Uterus (tissue), 4 donors: ENCODE data around the gene COL4A3. TPM values are rescaled to one million over a fixed set of nuclear protein-coding genes. Genes with fewer than 3 reads are reported as not detected.

Source experiments
- DNase-seq, 2 donors: peaks; one replicate each; pipeline ENCODE4 v3.0.0-alpha.2; 2019 to 2020
- H3K27ac ChIP-seq, 2 donors: fragments of 200-600 bp; sonication (generic); 1 replicate in 1 of 2; 2 replicates in 1 of 2; pipeline ENCODE4 v1.5.1; 2016 to 2018
- H3K27me3 ChIP-seq, 2 donors: fragments of 200-600 bp; sonication (generic); one replicate each; pipeline ENCODE4 v1.5.1; 2018 to 2019; ENCODE audit warnings: control low read depth in 1 of 2
- H3K36me3 ChIP-seq, 2 donors: fragments of 200-600 bp; sonication (generic); one replicate each; pipeline ENCODE4 v1.5.1; 2019; ENCODE audit warnings: control low read depth in 1 of 2
- H3K4me1 ChIP-seq, 2 donors: fragments of 200-600 bp; sonication (generic); one replicate each; pipeline ENCODE4 v1.5.1; 2018 to 2019; ENCODE audit warnings: control low read depth in 1 of 2
- H3K4me3 ChIP-seq, 2 donors: fragments of 200-600 bp; sonication (generic); 1 replicate in 1 of 2; 2 replicates in 1 of 2; pipeline ENCODE4 v1.5.1; 2018 to 2019; ENCODE audit warnings: mild to moderate bottlenecking in 1 of 2
- H3K9me3 ChIP-seq, 2 donors: fragments of 200-600 bp; sonication (generic); one replicate each; pipeline ENCODE4 v1.5.1; 2019; ENCODE audit warnings: control low read depth in 1 of 2
- POLR2A ChIP-seq, 2 donors: fragments of 450-650 bp; IDR thresholded peaks; one replicate each; pipeline ENCODE4 v1.6.1; 2016; ENCODE audit warnings: antibody characterized with exemption in 2 of 2, mild to moderate bottlenecking in 1 of 2, moderate library complexity in 1 of 2
- intact Hi-C: fragments of 100-400 bp; cut with DNase I; formaldehyde crosslinking; loops from one replicate; pipeline ENCODE4 v1.15.1; 2023; ENCODE audit warnings: low total_unique reads
- total RNA-seq, 4 donors: library from RNA; depleted of rRNA in 3 of 4; stranded (reverse); fragments of >200 nt in 3 of 4; gene quantifications; one replicate each; pipeline versions ENCODE4 v1.1.0 to v1.2.4, GENCODE V29; 2014 to 2023
- TF ChIP-seq, protein P1 (sequence below), 4 experiments: fragments of 200-600 bp in 2 of 4; fragments of 450-650 bp in 2 of 4; sonication (generic) in 2 of 4; IDR thresholded peaks; one replicate each; pipeline ENCODE4 v1.5.1; 2016 to 2019; ENCODE audit warnings: antibody characterized with exemption in 4 of 4, mild to moderate bottlenecking in 2 of 4, moderate library complexity in 1 of 4
- donor health status: DM: yes; HTN: yes; CAD: no.

COL4A3 gene
- total RNA-seq, 4 donors from 2014 or later = 0.26 to 7.6 (median 3.5) TPM

DNA sequence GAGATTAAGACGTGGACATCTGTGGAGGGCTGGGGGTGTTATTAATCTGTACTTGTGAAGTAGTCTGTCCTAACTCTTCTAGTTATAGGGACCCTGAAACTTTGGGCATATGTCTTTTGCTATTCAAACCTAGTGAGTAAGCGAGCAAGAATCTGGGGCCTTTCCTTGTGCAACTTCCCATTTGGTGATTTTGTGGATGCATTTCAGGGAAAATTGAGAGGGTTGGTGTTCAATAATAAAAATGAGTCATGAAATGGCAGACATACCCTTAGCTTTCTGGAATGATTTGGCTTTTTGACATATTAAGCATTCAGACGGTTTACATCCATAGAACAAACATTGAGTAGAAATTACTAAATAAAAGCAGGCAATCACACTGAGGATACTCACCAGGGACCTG is 17.4 kb upstream of the COL4A3 start:
- TF ChIP-seq POLR2A (IDR thresholded peaks at IDR 0.05) = no peak
- TF ChIP-seq, protein P1, sequence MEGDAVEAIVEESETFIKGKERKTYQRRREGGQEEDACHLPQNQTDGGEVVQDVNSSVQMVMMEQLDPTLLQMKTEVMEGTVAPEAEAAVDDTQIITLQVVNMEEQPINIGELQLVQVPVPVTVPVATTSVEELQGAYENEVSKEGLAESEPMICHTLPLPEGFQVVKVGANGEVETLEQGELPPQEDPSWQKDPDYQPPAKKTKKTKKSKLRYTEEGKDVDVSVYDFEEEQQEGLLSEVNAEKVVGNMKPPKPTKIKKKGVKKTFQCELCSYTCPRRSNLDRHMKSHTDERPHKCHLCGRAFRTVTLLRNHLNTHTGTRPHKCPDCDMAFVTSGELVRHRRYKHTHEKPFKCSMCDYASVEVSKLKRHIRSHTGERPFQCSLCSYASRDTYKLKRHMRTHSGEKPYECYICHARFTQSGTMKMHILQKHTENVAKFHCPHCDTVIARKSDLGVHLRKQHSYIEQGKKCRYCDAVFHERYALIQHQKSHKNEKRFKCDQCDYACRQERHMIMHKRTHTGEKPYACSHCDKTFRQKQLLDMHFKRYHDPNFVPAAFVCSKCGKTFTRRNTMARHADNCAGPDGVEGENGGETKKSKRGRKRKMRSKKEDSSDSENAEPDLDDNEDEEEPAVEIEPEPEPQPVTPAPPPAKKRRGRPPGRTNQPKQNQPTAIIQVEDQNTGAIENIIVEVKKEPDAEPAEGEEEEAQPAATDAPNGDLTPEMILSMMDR (IDR thresholded peaks at IDR 0.05) = no peak
- H3K27ac ChIP-seq = no peak overlapping the region
- intact Hi-C loops = no loop called here
- H3K27me3 ChIP-seq = no peaks in the 10 kb centered on the region
- no peak for DNase-seq
- H3K4me1 ChIP-seq = no peaks in the 10 kb centered on the region
- H3K9me3 ChIP-seq = peaks cover 0 to 2% of the 10 kb centered on the region in 2 donors
- H3K36me3 ChIP-seq = no peaks in the 10 kb centered on the region
- H3K4me3 ChIP-seq = no peak overlapping the region

DNA sequence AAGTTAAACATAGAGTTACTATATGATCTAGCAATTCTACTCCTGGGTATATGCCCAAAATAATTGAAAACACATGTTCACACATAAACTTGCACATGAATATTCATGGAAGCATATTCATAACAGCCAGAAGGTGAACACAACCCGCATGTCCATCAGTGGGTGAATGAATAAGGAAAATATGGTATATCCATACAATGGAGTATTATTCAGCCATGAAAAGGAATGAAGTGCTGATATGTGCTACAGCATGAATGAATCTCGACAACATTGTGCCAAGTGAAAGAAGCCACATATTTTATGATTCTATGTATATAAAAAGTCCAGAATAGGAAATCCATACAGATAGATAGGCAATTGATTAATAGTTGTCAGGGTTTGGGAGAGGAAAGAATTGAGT is 16.3 kb upstream of the COL4A3 start:
- Histone ChIP-seq H3K36me3 (no peaks in the 10 kb centered on the region), H3K27me3 (no peaks in the 10 kb centered on the region), H3K9me3 (peaks cover 0 to 2% of the 10 kb centered on the region in 2 donors), H3K27ac (no peak overlapping the region), H3K4me3 (no peak overlapping the region), H3K4me1 (no peaks in the 10 kb centered on the region)
- no peak for DNase-seq
- TF ChIP-seq, protein P1 (IDR thresholded peaks at IDR 0.05) = no peak
- TF ChIP-seq POLR2A (IDR thresholded peaks at IDR 0.05) = no peak
- intact Hi-C loops = no loop called here

DNA sequence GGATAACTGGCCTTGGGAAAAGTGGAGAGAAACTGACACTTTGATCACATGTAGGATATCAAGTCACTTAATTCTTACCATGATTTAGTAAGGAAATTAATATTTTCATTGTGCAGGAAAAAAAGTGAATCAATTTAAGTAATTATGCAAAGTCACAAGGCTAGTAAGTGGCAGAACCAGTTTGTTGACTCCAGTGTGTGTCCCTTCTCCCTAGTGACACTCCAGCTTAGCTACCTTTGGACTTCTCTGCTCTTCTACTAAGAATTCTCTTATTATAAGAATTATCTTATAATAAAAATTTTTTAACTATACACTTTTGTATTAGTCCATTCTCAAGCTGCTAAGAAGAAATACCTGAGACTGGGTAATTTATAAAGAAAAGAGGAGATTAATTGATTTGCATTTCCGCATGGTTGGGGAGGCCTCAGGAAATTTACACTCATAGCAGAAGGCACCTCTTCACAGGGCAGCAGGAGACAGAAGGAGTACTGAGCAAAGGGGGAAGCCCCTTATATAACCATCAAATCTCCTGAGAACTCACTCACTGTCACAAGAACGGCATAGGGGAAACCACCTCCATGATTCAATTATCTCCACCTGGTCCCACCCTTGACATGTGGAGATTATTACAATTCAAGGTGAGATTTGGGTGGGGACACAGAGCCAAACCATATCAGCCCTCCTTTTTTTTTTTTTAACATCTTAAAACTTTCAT is 14.0 kb upstream of the COL4A3 start:
- H3K36me3 ChIP-seq = no peaks in the 10 kb centered on the region
- intact Hi-C loops = no loop called here
- no peak for TF ChIP-seq POLR2A (IDR thresholded peaks at IDR 0.05)
- TF ChIP-seq, protein P1 (IDR thresholded peaks at IDR 0.05) = no peak
- H3K4me1 ChIP-seq = no peaks in the 10 kb centered on the region
- no peak overlapping the region for H3K4me3 ChIP-seq
- no peaks in the 10 kb centered on the region for H3K27me3 ChIP-seq
- peaks cover 0 to 2% of the 10 kb centered on the region in 2 donors for H3K9me3 ChIP-seq
- H3K27ac ChIP-seq = no peak overlapping the region
- DNase-seq = no peak

DNA sequence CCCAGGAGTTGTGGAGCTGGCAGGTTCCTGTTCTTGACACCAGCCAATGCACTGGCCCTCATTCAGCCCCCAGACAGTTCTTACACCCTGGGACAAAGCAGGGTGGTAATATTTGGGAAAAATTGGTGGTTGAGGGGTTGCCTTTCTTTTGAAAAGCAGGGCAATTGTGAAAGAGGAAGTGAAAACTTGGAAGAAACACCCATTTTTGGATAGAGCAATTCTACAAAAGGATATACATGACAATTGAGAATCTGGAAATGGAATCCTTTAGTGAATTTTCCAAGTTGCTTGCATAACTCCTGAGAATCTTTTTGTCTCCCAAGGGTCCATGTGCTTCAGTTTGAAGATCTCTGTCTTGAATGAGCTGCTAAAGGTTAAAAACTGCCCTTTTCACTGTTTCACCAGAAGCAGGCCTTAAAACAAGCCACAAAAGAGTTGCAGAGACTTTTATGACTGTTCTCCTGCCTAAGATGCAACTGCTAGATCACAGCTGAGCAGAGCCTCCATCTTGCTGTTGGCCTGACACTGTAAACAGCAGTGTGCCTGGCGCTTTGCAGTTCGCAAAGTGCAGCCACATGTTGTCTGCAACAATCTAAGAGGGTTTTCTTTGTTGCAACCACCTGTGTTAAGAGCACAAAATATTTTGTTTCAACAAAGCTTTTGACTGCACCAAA is 12.2 kb upstream of the COL4A3 start:
- Histone ChIP-seq H3K4me1 (no peaks in the 10 kb centered on the region), H3K9me3 (peaks cover 0 to 2% of the 10 kb centered on the region in 2 donors), H3K4me3 (no peak overlapping the region), H3K27ac (no peak overlapping the region), H3K27me3 (no peaks in the 10 kb centered on the region), H3K36me3 (no peaks in the 10 kb centered on the region)
- DNase-seq = no peak
- TF ChIP-seq, protein P1 (IDR thresholded peaks at IDR 0.05) = no peak
- TF ChIP-seq POLR2A (IDR thresholded peaks at IDR 0.05) = no peak
- intact Hi-C loops = no loop called here

DNA sequence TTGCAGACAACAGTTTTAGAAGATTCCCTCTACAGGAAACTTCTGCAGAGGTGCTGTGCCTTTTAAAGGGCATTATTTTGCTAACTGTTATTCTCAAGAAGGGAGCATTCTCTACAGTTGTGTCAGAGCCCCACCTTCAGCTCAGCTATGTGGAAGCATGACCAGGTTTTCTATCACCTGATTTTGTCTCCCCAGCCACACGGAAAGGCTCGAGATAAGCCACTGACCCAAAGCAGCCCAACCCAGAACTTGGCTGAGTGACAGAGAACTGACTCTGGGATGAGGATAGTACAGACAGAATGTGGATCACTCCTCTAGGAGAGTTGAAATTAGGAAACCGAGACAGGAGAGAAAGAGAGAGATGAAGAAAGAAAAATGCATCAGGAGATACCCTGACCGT is 11.1 kb upstream of the COL4A3 start:
- Histone ChIP-seq H3K4me3 (no peak overlapping the region), H3K36me3 (no peaks in the 10 kb centered on the region), H3K27ac (peak overlapping the region in 1 of 2 donors; percentile 33), H3K9me3 (peaks cover 0 to under 1% of the 10 kb centered on the region in 2 donors), H3K4me1 (no peaks in the 10 kb centered on the region), H3K27me3 (no peaks in the 10 kb centered on the region)
- TF ChIP-seq POLR2A (IDR thresholded peaks at IDR 0.05) = no peak
- TF ChIP-seq, protein P1 (IDR thresholded peaks at IDR 0.05) = no peak
- intact Hi-C loops = no loop called here
- DNase-seq = no peak
